ENCODE results near the gene FOLR2. TPM values are rescaled to one million over a fixed set of nuclear protein-coding genes. Genes with fewer than 3 reads are reported as not detected.

Gene FOLR2
- total RNA-seq, 4 donors from 2014 or later, result 7.3 to 70.3 (median 33.9) TPM

DNA sequence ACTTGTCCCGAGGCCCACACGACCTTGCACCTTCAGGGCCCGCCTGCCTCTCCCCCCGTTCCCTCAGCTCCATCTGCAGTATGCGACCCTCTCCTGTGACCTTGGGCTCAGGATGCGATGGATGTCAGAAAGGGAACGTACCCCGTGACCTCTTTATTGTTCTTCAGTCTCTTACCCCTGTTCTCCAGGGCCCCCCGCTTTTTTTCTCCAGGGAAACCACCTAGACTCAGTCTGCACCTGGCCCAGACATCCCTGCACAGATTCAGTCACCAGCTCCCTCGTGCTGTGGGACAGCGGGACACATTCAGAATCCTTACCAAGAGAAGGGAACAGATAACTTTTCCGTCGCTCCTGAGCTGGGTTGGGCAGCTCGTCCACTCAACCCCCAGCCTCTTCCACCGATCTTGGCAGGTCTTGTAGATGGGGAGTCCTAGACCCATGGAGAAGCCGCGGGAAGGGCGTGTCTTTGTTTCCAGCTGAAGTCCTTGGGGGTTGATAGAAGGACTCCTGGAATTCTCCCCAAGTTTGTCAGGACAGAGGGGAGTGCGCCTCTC lies 28.7 kb downstream of the FOLR2 start:
- Histone ChIP-seq H3K4me1 (peaks cover 0 to 25% (median 13%) of the 10 kb centered on the region in 3 donors), H3K27me3 (peaks cover 87% of the 10 kb centered on the region), H3K9me3 (no peaks in the 10 kb centered on the region), H3K27ac (no peak overlapping the region), H3K4me3 (no peak overlapping the region), H3K36me3 (no peaks in the 10 kb centered on the region)
- TF ChIP-seq, protein P1, sequence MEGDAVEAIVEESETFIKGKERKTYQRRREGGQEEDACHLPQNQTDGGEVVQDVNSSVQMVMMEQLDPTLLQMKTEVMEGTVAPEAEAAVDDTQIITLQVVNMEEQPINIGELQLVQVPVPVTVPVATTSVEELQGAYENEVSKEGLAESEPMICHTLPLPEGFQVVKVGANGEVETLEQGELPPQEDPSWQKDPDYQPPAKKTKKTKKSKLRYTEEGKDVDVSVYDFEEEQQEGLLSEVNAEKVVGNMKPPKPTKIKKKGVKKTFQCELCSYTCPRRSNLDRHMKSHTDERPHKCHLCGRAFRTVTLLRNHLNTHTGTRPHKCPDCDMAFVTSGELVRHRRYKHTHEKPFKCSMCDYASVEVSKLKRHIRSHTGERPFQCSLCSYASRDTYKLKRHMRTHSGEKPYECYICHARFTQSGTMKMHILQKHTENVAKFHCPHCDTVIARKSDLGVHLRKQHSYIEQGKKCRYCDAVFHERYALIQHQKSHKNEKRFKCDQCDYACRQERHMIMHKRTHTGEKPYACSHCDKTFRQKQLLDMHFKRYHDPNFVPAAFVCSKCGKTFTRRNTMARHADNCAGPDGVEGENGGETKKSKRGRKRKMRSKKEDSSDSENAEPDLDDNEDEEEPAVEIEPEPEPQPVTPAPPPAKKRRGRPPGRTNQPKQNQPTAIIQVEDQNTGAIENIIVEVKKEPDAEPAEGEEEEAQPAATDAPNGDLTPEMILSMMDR (IDR thresholded peaks at IDR 0.05), result no peak
- no peak for TF ChIP-seq POLR2A (IDR thresholded peaks at IDR 0.05)
- ATAC-seq, result no peak
- 0 to 27% methylated on average over 1 to 11 of the region's 19 CpGs for WGBS, 2 donors (ENCODE audit: low coverage in 1 of 2)

DNA sequence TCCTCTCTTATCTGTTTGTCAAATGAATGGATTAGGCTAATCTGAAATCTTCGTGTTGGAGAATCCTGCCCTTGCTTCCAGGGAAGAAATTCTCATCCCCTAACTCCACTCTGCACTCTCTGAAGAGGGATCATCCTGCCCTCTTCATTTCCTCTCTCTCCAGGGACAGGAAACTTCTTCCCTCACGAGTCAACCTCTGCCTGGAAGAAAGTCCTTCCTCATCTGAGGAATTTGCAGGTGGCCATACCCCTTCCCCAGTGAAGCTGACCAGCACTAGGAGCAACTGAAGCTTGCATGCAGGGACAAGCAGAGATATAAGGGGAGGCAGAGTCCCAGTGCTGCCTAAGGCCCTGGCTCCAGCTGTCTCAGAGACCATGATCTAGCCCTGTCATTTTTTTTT lies 31.0 kb downstream of the FOLR2 start:
- Histone ChIP-seq H3K4me1 (peaks cover 0 to 17% (median 8%) of the 10 kb centered on the region in 3 donors), H3K9me3 (no peaks in the 10 kb centered on the region), H3K27ac (no peak overlapping the region), H3K36me3 (no peaks in the 10 kb centered on the region), H3K4me3 (no peak overlapping the region), H3K27me3 (peaks cover 85% of the 10 kb centered on the region)
- no peak for ATAC-seq
- 11% methylated on average over 1 of the region's 2 CpGs; no CpG with 5 or more reads in 1 of the 2 donors for WGBS, 2 donors (ENCODE audit: low coverage in 1 of 2)
- TF ChIP-seq, protein P1 (IDR thresholded peaks at IDR 0.05), result no peak
- no peak for TF ChIP-seq EP300 (IDR thresholded peaks at IDR 0.05)
- TF ChIP-seq POLR2A (IDR thresholded peaks at IDR 0.05), result no peak
- TF ChIP-seq POLR2AphosphoS5 (IDR thresholded peaks at IDR 0.05), result no peak

DNA sequence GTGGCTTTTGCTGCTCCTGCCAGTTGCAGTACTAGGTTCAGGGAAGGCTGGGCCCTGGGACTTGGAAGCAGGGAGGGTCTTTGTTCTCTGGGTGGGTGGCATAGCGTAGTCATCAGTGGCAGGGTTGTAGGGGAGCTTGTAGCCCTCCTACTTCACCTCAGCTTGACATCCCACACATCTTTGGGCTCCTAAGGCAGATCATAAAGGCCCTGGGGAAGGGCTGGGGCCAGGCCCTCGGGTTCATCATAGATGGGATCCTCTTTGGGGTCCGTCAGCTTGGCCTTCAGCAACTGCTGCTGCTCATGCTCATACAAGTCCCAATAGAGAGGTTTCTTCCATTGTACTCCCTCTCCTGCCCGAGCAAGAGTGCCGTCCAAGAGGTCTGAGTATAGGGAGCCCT lies 33.4 kb downstream of the FOLR2 start:
- H3K27me3 ChIP-seq, result peaks cover 68% of the 10 kb centered on the region
- no CpG with 5 or more reads among the region's 5 CpGs for WGBS, 2 donors (ENCODE audit: low coverage in 1 of 2)
- no peak for ATAC-seq

DNA sequence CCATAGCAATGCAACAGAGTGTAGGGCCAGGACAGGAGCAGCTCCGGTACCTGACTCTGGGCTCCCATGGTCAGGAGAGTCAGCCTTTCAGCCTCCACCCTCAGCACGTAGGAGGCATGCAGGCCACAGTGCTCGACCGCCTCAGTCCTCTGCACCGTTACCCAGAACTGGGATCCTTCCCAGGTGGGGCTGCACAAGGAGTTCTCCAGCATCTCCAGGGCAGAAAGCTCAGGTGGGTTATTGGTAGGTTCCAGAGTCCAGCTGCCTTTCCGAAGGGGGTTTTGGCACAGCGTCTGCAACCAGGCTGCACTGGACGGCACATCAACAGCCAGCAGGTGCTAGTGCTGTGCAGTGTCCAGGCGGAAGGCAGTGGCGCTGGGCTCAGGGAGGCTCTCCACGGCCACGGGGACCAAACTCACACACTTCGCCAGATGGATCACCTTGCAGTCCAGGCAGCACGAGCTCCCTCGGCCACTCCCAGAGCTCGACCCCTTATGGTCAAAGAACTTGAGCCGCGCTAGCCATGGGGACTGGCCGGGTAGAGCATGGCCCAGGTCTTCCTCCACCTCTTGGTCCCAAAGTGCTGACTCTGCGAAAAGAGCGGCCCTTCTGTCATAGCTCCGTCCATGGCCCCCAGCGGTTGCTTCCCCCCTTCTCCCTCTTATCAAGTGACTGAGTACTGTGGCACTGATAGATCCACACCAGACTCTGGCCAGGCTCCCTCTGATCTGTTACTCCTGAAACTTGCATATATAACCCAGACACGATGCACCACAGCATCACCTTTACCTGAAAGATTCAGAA lies 34.3 kb downstream of the FOLR2 start:
- TF ChIP-seq POLR2AphosphoS5 (IDR thresholded peaks at IDR 0.05) (no peak), EP300 (IDR thresholded peaks at IDR 0.05) (no peak), POLR2A (IDR thresholded peaks at IDR 0.05) (no peak)
- TF ChIP-seq, protein P1 (IDR thresholded peaks at IDR 0.05), result no peak
- Histone ChIP-seq H3K9me3 (no peaks in the 10 kb centered on the region), H3K27me3 (peaks cover 59% of the 10 kb centered on the region), H3K36me3 (no peaks in the 10 kb centered on the region), H3K27ac (no peak overlapping the region), H3K4me1 (no peaks in the 10 kb centered on the region), H3K4me3 (no peak overlapping the region)
- WGBS, 2 donors (ENCODE audit: low coverage in 1 of 2), result 81 to 100% methylated on average over 2 to 5 of the region's 24 CpGs
- no peak for ATAC-seq

More for the DNA sequence above, 33.4 kb downstream of the FOLR2 start:
- TF ChIP-seq POLR2A (IDR thresholded peaks at IDR 0.05) (no peak), POLR2AphosphoS5 (IDR thresholded peaks at IDR 0.05) (no peak), EP300 (IDR thresholded peaks at IDR 0.05) (no peak)
- TF ChIP-seq, protein P1 (IDR thresholded peaks at IDR 0.05), result no peak
- peaks cover 0 to under 1% (median 0%) of the 10 kb centered on the region in 3 donors for H3K4me1 ChIP-seq
- no peak overlapping the region for H3K27ac ChIP-seq
- no peak overlapping the region for H3K4me3 ChIP-seq
- no peaks in the 10 kb centered on the region for H3K36me3 ChIP-seq
- no peaks in the 10 kb centered on the region for H3K9me3 ChIP-seq

DNA sequence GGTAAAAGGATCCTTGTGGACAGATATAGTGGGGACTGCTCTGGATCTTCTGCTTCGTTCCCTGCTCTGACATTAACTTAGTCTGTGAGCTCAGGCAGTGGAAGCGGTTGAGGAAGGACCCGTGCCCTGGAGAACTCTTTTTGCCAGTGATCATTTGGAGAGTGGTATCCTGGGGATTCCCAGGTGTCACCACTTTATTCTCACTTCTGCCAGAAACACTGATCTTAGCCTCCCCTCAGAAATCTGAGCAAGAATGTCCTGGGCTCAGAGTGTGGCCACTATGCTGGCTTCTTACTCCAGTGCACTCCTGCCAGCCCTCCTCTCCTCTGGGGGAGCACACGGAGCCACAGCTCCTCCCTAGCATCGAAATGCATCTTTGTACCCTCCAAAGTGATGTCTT lies 35.0 kb downstream of the FOLR2 start:
- Histone ChIP-seq H3K36me3 (no peaks in the 10 kb centered on the region), H3K27me3 (peaks cover 52% of the 10 kb centered on the region), H3K27ac (no peak overlapping the region), H3K4me1 (no peaks in the 10 kb centered on the region), H3K9me3 (no peaks in the 10 kb centered on the region), H3K4me3 (no peak overlapping the region)
- ATAC-seq, result no peak
- no peak for TF ChIP-seq EP300 (IDR thresholded peaks at IDR 0.05)
- TF ChIP-seq POLR2A (IDR thresholded peaks at IDR 0.05), result no peak
- TF ChIP-seq POLR2AphosphoS5 (IDR thresholded peaks at IDR 0.05), result no peak
- TF ChIP-seq, protein P1 (IDR thresholded peaks at IDR 0.05), result no peak
- 81 to 84% methylated on average over 3 to 5 of the region's 5 CpGs for WGBS, 2 donors (ENCODE audit: low coverage in 1 of 2)

All from gastroesophageal sphincter (tissue), 4 donors.